SK-N-SH (cell line): ENCODE data around the gene ZPR1. TPM values are rescaled to one million over a fixed set of nuclear protein-coding genes. Genes with fewer than 3 reads are reported as not detected.

Experiments used
- CTCF ChIA-PET: fragments of 300-600, 350-600 bp; formaldehyde crosslinking; extraction: SDS; loops from one replicate; lab custom pipeline; 2021; lab: Yijun Ruan, JAX
- POLR2A ChIA-PET: fragments of 350-600 bp; sonication (Branson Sonifier 250); formaldehyde crosslinking; extraction: SDS; loops from one replicate; lab custom pipeline; 2020; ENCODE audit warnings: antibody characterized with exemption, inconsistent platforms; lab: Yijun Ruan, JAX
- DNase-seq: peaks from one replicate; pipeline ENCODE4 v3.0.0; 2012
- H2AFZ ChIP-seq: fragments of 200-600 bp; sonication (generic); 2 replicates; pipeline ENCODE4 v1.8.1; 2016; ENCODE audit warnings: antibody characterized with exemption, mild to moderate bottlenecking, low read depth
- H3F3A ChIP-seq: fragments of 200-600 bp; sonication (generic); replicated peaks from 2 replicates; pipeline ENCODE3; 2016; ENCODE audit warnings: antibody characterized with exemption, mild to moderate bottlenecking; ENCODE audit not compliant: insufficient read depth
- H3K27ac ChIP-seq, 2 experiments: fragments of 200-500 bp in 1 of 2; fragments of 200-600 bp in 1 of 2; sonication (Bioruptor generic) in 1 of 2; sonication (generic), shearing (Covaris generic) in 1 of 2; 2 replicates each; pipeline versions ENCODE4 v1.5.1 to v1.6.1; 2014 to 2016; ENCODE audit warnings: low read depth in 2 of 2, inconsistent platforms in 1 of 2, low read length in 1 of 2, mild to moderate bottlenecking in 1 of 2, mixed read lengths in 1 of 2
- H3K27me3 ChIP-seq: fragments of 200-600 bp; sonication (generic), shearing (Covaris generic); 2 replicates; pipeline ENCODE4 v1.6.1; 2016; ENCODE audit warnings: mixed run types; ENCODE audit not compliant: insufficient read depth
- H3K36me3 ChIP-seq, 2 experiments: fragments of 200-500 bp in 1 of 2; fragments of 200-600 bp in 1 of 2; sonication (Bioruptor generic) in 1 of 2; sonication (generic) in 1 of 2; replicated peaks in 1 of 2; 2 replicates each; pipeline versions ENCODE3 to v1.5.1; 2014 to 2016; ENCODE audit warnings: low read length in 1 of 2, mild to moderate bottlenecking in 1 of 2; ENCODE audit not compliant: insufficient read depth in 2 of 2, control insufficient read depth in 1 of 2
- H3K4me1 ChIP-seq, 2 experiments: fragments of 200-500 bp in 1 of 2; fragments of 200-600 bp in 1 of 2; sonication (Bioruptor generic) in 1 of 2; sonication (generic), shearing (Covaris generic) in 1 of 2; 2 replicates each; pipeline versions ENCODE4 v1.5.1 to v1.6.1; 2014 to 2016; ENCODE audit warnings: low read depth in 1 of 2, low read length in 1 of 2, mixed run types in 1 of 2; ENCODE audit not compliant: insufficient read depth in 2 of 2, control insufficient read depth in 1 of 2
- H3K4me2 ChIP-seq: fragments of 200-600 bp; sonication (generic), shearing (Covaris generic); 2 replicates; pipeline ENCODE4 v1.6.1; 2017; ENCODE audit warnings: mixed run types
- H3K4me3 ChIP-seq, 2 experiments: fragments of 200-500 bp in 1 of 2; fragments of 200-600 bp in 1 of 2; sonication (Bioruptor generic) in 1 of 2; sonication (generic), shearing (Covaris generic) in 1 of 2; 2 replicates each; pipeline versions ENCODE4 v1.5.1 to v1.8.1; 2014 to 2016; ENCODE audit warnings: low read depth in 2 of 2, inconsistent platforms in 1 of 2, low read length in 1 of 2, mild to moderate bottlenecking in 1 of 2, mixed read lengths in 1 of 2, moderate library complexity in 1 of 2
- H3K79me2 ChIP-seq: fragments of 200-600 bp; sonication (generic); 2 replicates; pipeline ENCODE4 v1.8.1; 2017; ENCODE audit warnings: mild to moderate bottlenecking; ENCODE audit not compliant: insufficient read depth
- H3K9ac ChIP-seq: fragments of 200-600 bp; sonication (generic); 2 replicates; pipeline ENCODE4 v1.6.1; 2017; ENCODE audit warnings: mixed run types
- H3K9me2 ChIP-seq: fragments of 200-600 bp; sonication (generic); 2 replicates; pipeline ENCODE4 v1.6.1; 2017; ENCODE audit warnings: mixed run types
- H3K9me3 ChIP-seq: fragments of 200-600 bp; sonication (generic); 2 replicates; pipeline ENCODE4 v1.6.1; 2017; ENCODE audit warnings: mixed run types, mild to moderate bottlenecking, moderate library complexity
- H4K20me1 ChIP-seq: fragments of 200-600 bp; sonication (generic); 2 replicates; pipeline ENCODE4 v1.6.1; 2017; ENCODE audit warnings: mild to moderate bottlenecking, mixed run types; ENCODE audit not compliant: insufficient read depth
- CTCF ChIP-seq: fragments of 200-600 bp; sonication (generic); IDR thresholded peaks from 2 replicates; pipeline ENCODE4 v1.6.1; 2017; ENCODE audit warnings: antibody characterized with exemption, mild to moderate bottlenecking, moderate library complexity
- ELF1 ChIP-seq: IDR thresholded peaks from 2 replicates; pipeline ENCODE4 v1.4.0; 2012
- EZH2phosphoT487 ChIP-seq: fragments of 200-600 bp; sonication (generic); IDR thresholded peaks from 2 replicates; pipeline ENCODE4 v1.6.1; 2017; ENCODE audit warnings: low read depth, mixed run types, mild to moderate bottlenecking, antibody characterized with exemption, moderate library complexity, borderline replicate concordance
- FOSL2 ChIP-seq: IDR thresholded peaks from 2 replicates; pipeline ENCODE4 v1.4.0; 2012; ENCODE audit warnings: low read depth, mild to moderate bottlenecking, moderate library complexity, borderline replicate concordance
- FOXJ3 ChIP-seq: sonication (generic); formaldehyde crosslinking; IDR thresholded peaks from 2 replicates; pipeline ENCODE4 v1.5.1; 2020; ENCODE audit warnings: mild to moderate bottlenecking, missing genetic modification reagents
- GABPA ChIP-seq: IDR thresholded peaks from 2 replicates; pipeline ENCODE4 v1.4.0; 2012; ENCODE audit warnings: low read depth, mild to moderate bottlenecking
- MXI1 ChIP-seq: IDR thresholded peaks from 2 replicates; pipeline ENCODE4 v1.6.1; 2012; ENCODE audit warnings: mild to moderate bottlenecking, low read depth, low read length, improper control_type of control experiment
- NFIC ChIP-seq: IDR thresholded peaks from 2 replicates; pipeline ENCODE4 v1.4.0; 2012; ENCODE audit warnings: borderline replicate concordance
- POLR2AphosphoS5 ChIP-seq: IDR thresholded peaks from 2 replicates; pipeline ENCODE4 v1.6.1; 2012; ENCODE audit warnings: low read depth, low read length
- RCOR1 ChIP-seq: fragments of 150-350 bp; IDR thresholded peaks from 2 replicates; pipeline ENCODE4 v1.6.1; 2017; ENCODE audit warnings: antibody characterized with exemption, low read length
- RFX5 ChIP-seq: IDR thresholded peaks from 2 replicates; pipeline ENCODE4 v1.6.1; 2012; ENCODE audit warnings: mild to moderate bottlenecking, improper control_type of control experiment, low read length
- RXRA ChIP-seq: IDR thresholded peaks from 2 replicates; pipeline ENCODE4 v1.4.0; 2012; ENCODE audit warnings: low read depth, mild to moderate bottlenecking, borderline replicate concordance
- SMC3 ChIP-seq: IDR thresholded peaks from 2 replicates; pipeline ENCODE4 v1.6.1; 2012; ENCODE audit warnings: low read depth, low read length, improper control_type of control experiment
- TEAD4 ChIP-seq: IDR thresholded peaks from 2 replicates; pipeline ENCODE4 v1.4.0; 2012; ENCODE audit warnings: mild to moderate bottlenecking, borderline replicate concordance; ENCODE audit not compliant: insufficient read depth
- USF1 ChIP-seq: IDR thresholded peaks from 2 replicates; pipeline ENCODE4 v1.4.0; 2012; ENCODE audit warnings: low read depth, borderline replicate concordance
- USF2 ChIP-seq: fragments of 150-350 bp; IDR thresholded peaks from 2 replicates; pipeline ENCODE4 v1.6.1; 2017; ENCODE audit warnings: antibody characterized with exemption, low read length, low read depth, borderline replicate concordance
- ZBTB33 ChIP-seq: IDR thresholded peaks from 2 replicates; pipeline ENCODE4 v1.4.0; 2012; ENCODE audit warnings: low read depth, borderline replicate concordance
- WGBS: methylation state at CpG from one replicate; pipeline ENCODE4 v1.1.6; 2017; ENCODE audit warnings: low lambda C conversion rate; 5-methylcytosine and 5-hydroxymethylcytosine counted together
- polyA plus RNA-seq, 3 experiments: library from polyadenylated mRNA; depleted of rRNA; stranded (reverse); fragments of >200 nt; gene quantifications; 2 replicates each; pipeline ENCODE4 v1.2.3, GENCODE V29; 2012

The ZPR1 gene
- polyA plus RNA-seq, 1 of the 3 experiments (the other 2 are of a cell fraction): 52.4 TPM

- no peak overlapping the region for H3K4me2 ChIP-seq
- no peak overlapping the region for H3K4me3 ChIP-seq
- DNase-seq: no peak
- no peaks in the 10 kb centered on the region for H3K27me3 ChIP-seq
- H3K9ac ChIP-seq: no peak overlapping the region
- ChIA-PET POLR2A (no interaction called here), CTCF (interaction anchor here (1.1 to 11.4 kb wide), 16 partner anchors 11 to 352 kb away, joined by 3 to 268 read pairs (median 8); partner anchors contain the start of genes APOA1, APOA4, PAFAH1B2 and SIK3)
- H3F3A ChIP-seq: peaks cover 11% of the 10 kb centered on the region
- no peaks in the 10 kb centered on the region for H3K9me3 ChIP-seq
- WGBS: 81% methylated on average over 7 of the region's 8 CpGs
- no peaks in the 10 kb centered on the region for H3K9me2 ChIP-seq
- H3K27ac ChIP-seq: peak overlapping the region in 1 of 2 experiments; percentile 44; a peak in 2 of 4 replicates
- TF ChIP-seq RCOR1: no peak
- TF ChIP-seq CTCF: no peak
- no peak for TF ChIP-seq ZBTB33
- no peak for TF ChIP-seq TEAD4
- no peak for TF ChIP-seq USF2
- TF ChIP-seq SMC3: no peak
- TF ChIP-seq FOSL2: no peak
- no peak for TF ChIP-seq MXI1
- no peak for TF ChIP-seq NFIC
- TF ChIP-seq EZH2phosphoT487: no peak
- H2AFZ ChIP-seq: no peak overlapping the region
- peaks cover 8 to 12% of the 10 kb centered on the region in 2 experiments; a peak in 2 of 4 replicates for H3K4me1 ChIP-seq
- no peaks in the 10 kb centered on the region for H3K36me3 ChIP-seq
- H4K20me1 ChIP-seq: no peaks in the 10 kb centered on the region
- peaks cover 3% of the 10 kb centered on the region for H3K79me2 ChIP-seq
These were observed 4.5 kb upstream of the ZPR1 start for GRCh38 chr11:116792144-116792868.

- Histone ChIP-seq H3K36me3 (no peaks in the 10 kb centered on the region), H3K9ac (no peak within 1 kb of the TSS), H3K4me2 (no peak within 1 kb of the TSS), H3K79me2 (peaks cover 9% of the 10 kb centered on the region), H3K4me3 (no peak within 1 kb of the TSS; a peak in 1 of 4 replicates), H3K27ac (peak within 1 kb of the TSS in 1 of 2 experiments; percentile 44; a peak in 2 of 4 replicates), H3K9me3 (no peaks in the 10 kb centered on the region), H3K9me2 (no peaks in the 10 kb centered on the region), H4K20me1 (no peaks in the 10 kb centered on the region), H2AFZ (no peak within 1 kb of the TSS), H3F3A (peaks cover 11% of the 10 kb centered on the region), H3K4me1 (peaks cover 8 to 15% of the 10 kb centered on the region in 2 experiments; a peak in 2 of 4 replicates), H3K27me3 (no peaks in the 10 kb centered on the region)
- no peak for DNase-seq
- 84% methylated on average over 7 of the region's 7 CpGs for WGBS
- CTCF ChIA-PET: interaction anchor here (0.6 to 11.4 kb wide), 62 partner anchors 8 to 441 kb away, joined by 3 to 268 read pairs (median 5); partner anchors contain the start of genes APOA1, APOA4, PAFAH1B2 and PCSK7
- POLR2A ChIA-PET: interaction anchor here (1.8 kb wide), 1 partner anchor 44 kb away, joined by 9 read pairs; no protein-coding TSS in a partner anchor
- TF ChIP-seq ELF1: no peak
- no peak for TF ChIP-seq TEAD4
- no peak for TF ChIP-seq RFX5
- no peak for TF ChIP-seq USF1
- TF ChIP-seq FOXJ3 (CRISPR knock-in tag): no peak
- no peak for TF ChIP-seq ZBTB33
- TF ChIP-seq POLR2AphosphoS5: no peak
- no peak for TF ChIP-seq MXI1
- no peak for TF ChIP-seq GABPA
- TF ChIP-seq RXRA: no peak
- TF ChIP-seq SMC3: no peak
- no peak for TF ChIP-seq USF2
These were observed 4.0 kb upstream of the ZPR1 start, which contains the start of gene APOA5 for GRCh38 chr11:116791813-116792143. Gene APOA5, minus strand, starts transcription at chr11:116791879. Its CDS starts 19 bp downstream, at chr11:116791860.
